SK-N-SH (cell line): ENCODE measurements around the gene TTC27.

Experiments used
- EP300 ChIP-seq, 2 experiments: IDR thresholded peaks; 2 replicates each; pipeline versions ENCODE4 v1.4.0 to v1.6.1; 2012; ENCODE audit warnings: borderline replicate concordance in 1 of 2, low read depth in 1 of 2, low read length in 1 of 2
- JUND ChIP-seq: IDR thresholded peaks from 2 replicates; pipeline ENCODE4 v1.4.0; 2012
- POLR2AphosphoS5 ChIP-seq: IDR thresholded peaks from 2 replicates; pipeline ENCODE4 v1.6.1; 2012; ENCODE audit warnings: low read depth, low read length
- RAD21 ChIP-seq: IDR thresholded peaks from 2 replicates; pipeline ENCODE4 v1.6.1; 2012; ENCODE audit warnings: mild to moderate bottlenecking, low read length
- RCOR1 ChIP-seq: fragments of 150-350 bp; IDR thresholded peaks from 2 replicates; pipeline ENCODE4 v1.6.1; 2017; ENCODE audit warnings: antibody characterized with exemption, low read length
- RFX5 ChIP-seq: IDR thresholded peaks from 2 replicates; pipeline ENCODE4 v1.6.1; 2012; ENCODE audit warnings: mild to moderate bottlenecking, improper control_type of control experiment, low read length
- SMC3 ChIP-seq: IDR thresholded peaks from 2 replicates; pipeline ENCODE4 v1.6.1; 2012; ENCODE audit warnings: low read depth, low read length, improper control_type of control experiment
- TF ChIP-seq, protein P1 (sequence below): fragments of 200-600 bp; sonication (generic); IDR thresholded peaks from 2 replicates; pipeline ENCODE4 v1.6.1; 2017; ENCODE audit warnings: antibody characterized with exemption, mild to moderate bottlenecking, moderate library complexity

DNA sequence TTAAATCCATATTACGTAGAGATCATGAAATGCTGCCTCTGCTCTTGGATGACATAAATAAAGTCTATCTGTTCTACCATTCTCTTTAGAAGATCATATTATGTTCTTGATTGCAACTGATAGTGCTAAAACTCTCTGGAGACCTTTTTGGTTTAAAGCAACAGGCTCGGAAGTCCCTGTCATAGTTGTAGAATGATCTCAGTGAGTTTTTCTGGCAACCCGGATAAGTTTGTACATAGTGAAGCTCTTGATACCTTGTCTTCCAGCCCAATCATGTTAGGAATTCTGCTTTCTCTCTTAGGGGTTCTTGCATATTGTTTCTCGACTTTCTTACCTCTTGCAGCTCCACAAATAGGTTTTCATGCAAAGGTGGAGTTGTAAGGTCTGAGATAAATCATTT lies 156.1 kb downstream of the TTC27 start:
- TF ChIP-seq, protein P1, sequence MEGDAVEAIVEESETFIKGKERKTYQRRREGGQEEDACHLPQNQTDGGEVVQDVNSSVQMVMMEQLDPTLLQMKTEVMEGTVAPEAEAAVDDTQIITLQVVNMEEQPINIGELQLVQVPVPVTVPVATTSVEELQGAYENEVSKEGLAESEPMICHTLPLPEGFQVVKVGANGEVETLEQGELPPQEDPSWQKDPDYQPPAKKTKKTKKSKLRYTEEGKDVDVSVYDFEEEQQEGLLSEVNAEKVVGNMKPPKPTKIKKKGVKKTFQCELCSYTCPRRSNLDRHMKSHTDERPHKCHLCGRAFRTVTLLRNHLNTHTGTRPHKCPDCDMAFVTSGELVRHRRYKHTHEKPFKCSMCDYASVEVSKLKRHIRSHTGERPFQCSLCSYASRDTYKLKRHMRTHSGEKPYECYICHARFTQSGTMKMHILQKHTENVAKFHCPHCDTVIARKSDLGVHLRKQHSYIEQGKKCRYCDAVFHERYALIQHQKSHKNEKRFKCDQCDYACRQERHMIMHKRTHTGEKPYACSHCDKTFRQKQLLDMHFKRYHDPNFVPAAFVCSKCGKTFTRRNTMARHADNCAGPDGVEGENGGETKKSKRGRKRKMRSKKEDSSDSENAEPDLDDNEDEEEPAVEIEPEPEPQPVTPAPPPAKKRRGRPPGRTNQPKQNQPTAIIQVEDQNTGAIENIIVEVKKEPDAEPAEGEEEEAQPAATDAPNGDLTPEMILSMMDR: no peak
- no peak for TF ChIP-seq RCOR1
- TF ChIP-seq EP300 (IDR thresholded peaks at IDR 0.05; ENCODE audit: borderline replicate concordance in 1 of 2, low read depth in 1 of 2, low read length in 1 of 2): no peak
- TF ChIP-seq RAD21: no peak
- TF ChIP-seq RFX5: no peak
- TF ChIP-seq JUND: no peak
- TF ChIP-seq POLR2AphosphoS5: no peak
- TF ChIP-seq SMC3: no peak
